Mesothelial cell of epicardium (in vitro differentiated cells): ENCODE data around the gene GINS2. TPM values are rescaled to one million over a fixed set of nuclear protein-coding genes. Genes with fewer than 3 reads are reported as not detected.

Source experiments
- DNase-seq, 2 experiments: peaks; one replicate each; pipeline ENCODE4 v3.0.0; 2021; ENCODE audit warnings: low spot score in 2 of 2; ENCODE audit not compliant: unreplicated experiment in 2 of 2
- H3K27ac Mint-ChIP-seq: 2 replicates; pipeline ENCODE4 v1.8.0; 2021; ENCODE audit warnings: mixed read lengths
- H3K27me3 Mint-ChIP-seq: 2 replicates; pipeline ENCODE4 v1.8.0; 2021; ENCODE audit warnings: low read depth, mixed read lengths
- H3K36me3 Mint-ChIP-seq: 2 replicates; pipeline ENCODE4 v1.8.0; 2021; ENCODE audit warnings: mixed read lengths
- H3K4me1 Mint-ChIP-seq: 2 replicates; pipeline ENCODE4 v1.8.0; 2021; ENCODE audit warnings: mixed read lengths
- H3K4me3 Mint-ChIP-seq: 2 replicates; pipeline ENCODE4 v1.8.0; 2021; ENCODE audit warnings: mild to moderate bottlenecking, moderate library complexity, mixed read lengths
- H3K9me3 Mint-ChIP-seq: 2 replicates; pipeline ENCODE4 v1.8.0; 2021; ENCODE audit warnings: mixed read lengths
- total RNA-seq: library from RNA; stranded (reverse); gene quantifications from 3 replicates; pipeline ENCODE4 v1.2.1, GENCODE V29; 2021
- TF ChIP-seq, protein P1 (sequence below): fragments of 200-600 bp; sonication (generic); IDR thresholded peaks from one replicate; pipeline ENCODE4 v1.5.0; 2021; ENCODE audit warnings: antibody characterized with exemption; ENCODE audit not compliant: unreplicated experiment

Gene GINS2
- total RNA-seq, 1 donor from 2014 or later = 14.8 TPM

DNA sequence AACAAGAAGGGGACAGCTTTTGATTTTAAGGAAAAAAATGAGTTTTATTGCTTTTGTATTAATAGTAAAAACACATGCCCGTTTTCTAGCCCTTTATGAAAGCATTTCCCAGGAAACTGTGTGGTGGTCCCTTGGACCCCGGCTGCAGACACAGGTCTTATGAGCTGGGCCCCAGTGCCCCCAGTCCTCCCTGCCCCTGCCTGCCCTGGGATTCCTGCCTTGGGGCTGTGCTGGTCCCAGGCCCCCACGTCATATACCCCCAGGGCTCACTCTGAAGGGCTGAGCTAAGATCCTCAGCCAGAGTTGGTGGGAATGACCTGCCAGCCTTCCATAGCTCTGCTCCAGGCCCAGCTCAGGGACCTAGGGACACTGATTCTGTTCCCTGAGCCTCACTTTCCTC lies 30.8 kb downstream of the GINS2 start:
- Mint-ChIP-seq H3K27ac (no peak overlapping the region), H3K4me1 (peaks cover 1% of the 10 kb centered on the region), H3K9me3 (no peaks in the 10 kb centered on the region), H3K27me3 (no peaks in the 10 kb centered on the region), H3K36me3 (peaks cover 29% of the 10 kb centered on the region), H3K4me3 (no peak overlapping the region)
- TF ChIP-seq, protein P1, sequence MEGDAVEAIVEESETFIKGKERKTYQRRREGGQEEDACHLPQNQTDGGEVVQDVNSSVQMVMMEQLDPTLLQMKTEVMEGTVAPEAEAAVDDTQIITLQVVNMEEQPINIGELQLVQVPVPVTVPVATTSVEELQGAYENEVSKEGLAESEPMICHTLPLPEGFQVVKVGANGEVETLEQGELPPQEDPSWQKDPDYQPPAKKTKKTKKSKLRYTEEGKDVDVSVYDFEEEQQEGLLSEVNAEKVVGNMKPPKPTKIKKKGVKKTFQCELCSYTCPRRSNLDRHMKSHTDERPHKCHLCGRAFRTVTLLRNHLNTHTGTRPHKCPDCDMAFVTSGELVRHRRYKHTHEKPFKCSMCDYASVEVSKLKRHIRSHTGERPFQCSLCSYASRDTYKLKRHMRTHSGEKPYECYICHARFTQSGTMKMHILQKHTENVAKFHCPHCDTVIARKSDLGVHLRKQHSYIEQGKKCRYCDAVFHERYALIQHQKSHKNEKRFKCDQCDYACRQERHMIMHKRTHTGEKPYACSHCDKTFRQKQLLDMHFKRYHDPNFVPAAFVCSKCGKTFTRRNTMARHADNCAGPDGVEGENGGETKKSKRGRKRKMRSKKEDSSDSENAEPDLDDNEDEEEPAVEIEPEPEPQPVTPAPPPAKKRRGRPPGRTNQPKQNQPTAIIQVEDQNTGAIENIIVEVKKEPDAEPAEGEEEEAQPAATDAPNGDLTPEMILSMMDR = no peak
- no peak for DNase-seq

DNA sequence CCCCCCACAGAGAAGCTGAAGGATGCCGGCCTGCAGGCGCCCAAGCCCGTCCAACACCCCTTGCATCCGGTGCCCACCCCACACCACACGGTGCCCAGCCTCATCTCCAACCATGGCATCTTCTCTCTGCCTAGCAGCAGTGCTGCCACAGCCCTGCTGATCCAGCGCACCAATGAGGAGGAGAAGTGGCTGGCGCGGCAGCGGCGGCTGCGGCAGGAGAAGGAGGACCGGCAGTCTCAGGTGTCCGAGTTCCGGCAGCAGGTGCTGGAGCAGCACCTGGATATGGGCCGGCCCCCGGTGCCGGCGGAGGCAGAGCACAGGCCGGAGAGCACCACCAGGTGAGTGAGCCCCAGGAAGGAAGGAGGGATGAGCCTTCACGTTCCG lies 31.5 kb downstream of the GINS2 start:
- H3K4me1 Mint-ChIP-seq = peaks cover 8% of the 10 kb centered on the region
- no peak overlapping the region for H3K27ac Mint-ChIP-seq
- no peaks in the 10 kb centered on the region for H3K27me3 Mint-ChIP-seq
- H3K4me3 Mint-ChIP-seq = no peak overlapping the region
- no peaks in the 10 kb centered on the region for H3K9me3 Mint-ChIP-seq
- peaks cover 23% of the 10 kb centered on the region for H3K36me3 Mint-ChIP-seq
- DNase-seq = no peak
- TF ChIP-seq, protein P1 = no peak

DNA sequence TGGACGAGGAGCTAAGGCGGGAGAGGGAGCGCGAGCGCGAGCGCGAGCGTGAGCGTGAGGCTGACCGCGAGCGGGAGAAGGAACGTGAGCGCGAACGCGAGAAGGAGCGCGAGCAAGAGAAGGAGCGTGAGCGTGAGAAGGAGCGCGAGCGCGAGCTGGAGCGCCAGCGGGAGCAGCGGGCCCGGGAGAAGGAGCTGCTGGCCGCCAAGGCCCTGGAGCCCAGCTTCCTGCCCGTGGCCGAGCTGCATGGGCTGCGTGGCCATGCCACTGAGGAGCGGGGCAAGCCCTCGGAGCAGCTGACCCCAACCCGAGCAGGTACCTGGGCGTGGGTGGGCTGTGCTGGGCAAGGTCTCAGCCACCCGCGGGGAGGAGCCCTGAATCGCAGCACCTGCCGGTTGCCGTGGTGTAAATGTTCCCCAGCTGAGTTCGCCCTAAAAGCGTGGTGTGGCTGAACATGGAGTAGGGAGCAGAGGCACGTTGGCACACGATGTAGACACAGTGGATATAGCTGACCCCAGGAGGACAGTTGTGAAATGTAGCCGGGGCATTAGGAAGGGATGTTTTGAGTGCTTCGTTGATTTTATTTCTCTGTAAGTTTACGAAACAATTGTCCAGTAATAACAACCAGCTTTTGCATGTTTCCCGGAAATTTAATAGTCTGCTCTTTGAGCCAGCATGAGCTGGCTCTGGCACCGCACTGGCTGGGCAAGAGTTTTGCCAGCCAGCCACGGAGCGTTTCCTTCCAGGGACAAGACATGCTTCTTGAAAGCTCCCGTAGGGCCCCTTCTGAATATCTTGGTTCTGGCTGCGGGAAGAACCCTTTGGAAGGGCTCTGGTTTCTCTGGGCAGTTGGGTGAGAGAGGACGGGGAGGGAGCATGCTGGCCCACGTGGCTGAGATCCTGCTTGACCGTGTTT lies 32.1 kb downstream of the GINS2 start:
- Mint-ChIP-seq H3K4me1 (peaks cover 13% of the 10 kb centered on the region), H3K9me3 (no peaks in the 10 kb centered on the region), H3K27ac (no peak overlapping the region), H3K27me3 (no peaks in the 10 kb centered on the region), H3K4me3 (no peak overlapping the region), H3K36me3 (peaks cover 23% of the 10 kb centered on the region)
- TF ChIP-seq, protein P1 = no peak
- DNase-seq = no peak

- peaks cover 14% of the 10 kb centered on the region for H3K4me1 Mint-ChIP-seq
- no peak overlapping the region for H3K4me3 Mint-ChIP-seq
- H3K27ac Mint-ChIP-seq = no peak overlapping the region
- H3K36me3 Mint-ChIP-seq = peaks cover 23% of the 10 kb centered on the region
- DNase-seq = no peak
- TF ChIP-seq, protein P1 = no peak
- H3K27me3 Mint-ChIP-seq = no peaks in the 10 kb centered on the region
- H3K9me3 Mint-ChIP-seq = no peaks in the 10 kb centered on the region
Measured at GRCh38 chr16:85655216-85656129, 33.3 kb downstream of the GINS2 start.

DNA sequence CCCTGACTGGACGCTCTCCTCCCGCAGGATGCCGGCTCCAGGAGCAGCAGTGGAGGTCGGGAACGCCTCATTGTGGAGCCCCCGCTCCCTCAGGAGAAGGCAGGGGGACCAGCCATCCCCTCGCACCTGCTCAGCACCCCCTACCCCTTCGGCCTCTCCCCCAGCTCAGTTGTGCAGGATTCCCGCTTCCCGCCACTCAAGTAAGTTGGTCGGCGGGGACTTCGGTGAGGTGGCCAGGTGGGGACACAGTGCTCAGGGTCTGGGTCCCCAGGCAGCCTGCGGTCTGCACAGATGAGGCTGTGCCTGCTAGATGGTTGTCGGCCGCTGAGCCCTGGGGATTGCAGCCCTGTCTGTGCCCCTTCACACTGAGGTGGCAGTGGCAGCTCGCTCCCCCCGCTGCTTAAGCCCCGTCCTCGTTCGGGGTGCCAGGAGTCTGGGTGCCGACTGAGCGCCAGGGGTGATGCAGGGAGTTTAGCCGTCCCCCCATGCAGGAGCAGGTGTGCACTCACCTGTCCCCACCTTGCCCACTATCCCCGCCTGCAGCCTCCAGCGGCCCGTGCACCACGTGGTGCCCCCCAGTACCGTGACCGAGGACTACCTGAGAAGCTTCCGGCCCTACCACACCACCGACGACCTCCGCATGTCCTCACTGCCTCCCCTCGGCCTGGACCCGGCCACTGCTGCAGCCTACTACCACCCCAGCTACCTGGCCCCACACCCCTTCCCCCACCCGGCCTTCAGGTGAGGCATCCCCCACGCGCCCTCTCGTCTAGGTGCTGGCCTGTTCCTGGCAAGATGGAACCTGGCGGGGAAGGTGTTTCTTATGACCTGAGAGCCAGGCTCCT lies 34.3 kb downstream of the GINS2 start:
- DNase-seq = no peak
- TF ChIP-seq, protein P1 = no peak
- Mint-ChIP-seq H3K27ac (no peak overlapping the region), H3K27me3 (no peaks in the 10 kb centered on the region), H3K9me3 (no peaks in the 10 kb centered on the region), H3K36me3 (peaks cover 17% of the 10 kb centered on the region), H3K4me3 (no peak overlapping the region), H3K4me1 (peaks cover 14% of the 10 kb centered on the region)
